T-cell (primary cell): Measurements from ENCODE around the gene OBI1. TPM values are rescaled to one million over a fixed set of nuclear protein-coding genes. Genes with fewer than 3 reads are reported as not detected.

Experiments used
- ATAC-seq, 4 experiments: fragments of 200-7000 bp in 3 of 4; fragments of 150-1000 bp in 1 of 4; cut with Tn5 transposase; replicated peaks in 1 of 4; 1 replicate in 3 of 4; 2 replicates in 1 of 4; pipeline ENCODE4 v1.10.0; 2021; ENCODE audit warnings: moderate library complexity in 3 of 4, mild to moderate bottlenecking in 2 of 4, moderate number of reproducible peaks in 1 of 4
- CTCF ChIA-PET, 2 donors: fragments of 300-600 bp; sonication (Branson Sonifier 250); formaldehyde crosslinking; loops; one replicate each; lab custom pipeline; 2022; ENCODE audit warnings: antibody characterized with exemption in 2 of 2; lab: Charles Lee
- POLR2A ChIA-PET, 2 donors: fragments of 300-600 bp; sonication (Branson Sonifier 250); formaldehyde crosslinking; loops; one replicate each; lab custom pipeline; 2022; ENCODE audit warnings: antibody characterized with exemption in 2 of 2; lab: Charles Lee
- DNase-seq, 35 experiments: peaks; one replicate each; pipeline versions ENCODE4 v3.0.0 to v3.0.0-alpha.2; 2013 to 2023
- H3K27ac ChIP-seq: one replicate; pipeline ENCODE4 v1.5.1; 2013; ENCODE audit warnings: low read length
- H3K27me3 ChIP-seq, 2 experiments: replicated peaks in 1 of 2; 1 replicate in 1 of 2; 2 replicates in 1 of 2; pipeline versions ENCODE4 v1.6.1 to v1.7.0; 2013; ENCODE audit warnings: low read length in 1 of 2, mixed read lengths in 1 of 2; ENCODE audit not compliant: control insufficient read depth in 2 of 2, insufficient read depth in 2 of 2; ENCODE audit errors: extremely low read depth in 1 of 2
- H3K36me3 ChIP-seq, 2 donors: 1 replicate in 1 of 2; 2 replicates in 1 of 2; pipeline versions ENCODE4 v1.6.1 to v1.7.0; 2013; ENCODE audit warnings: low read length in 1 of 2; ENCODE audit not compliant: control insufficient read depth in 2 of 2, insufficient read depth in 1 of 2; ENCODE audit errors: extremely low read depth in 1 of 2
- H3K4me1 ChIP-seq, 2 experiments: 1 replicate in 1 of 2; 2 replicates in 1 of 2; pipeline versions ENCODE4 v1.6.1 to v1.7.0; 2013; ENCODE audit warnings: low read length in 2 of 2, mixed read lengths in 1 of 2; ENCODE audit not compliant: insufficient read depth in 2 of 2, control insufficient read depth in 1 of 2; ENCODE audit errors: extremely low read depth in 1 of 2
- H3K4me3 ChIP-seq, 2 donors: 1 replicate in 1 of 2; 2 replicates in 1 of 2; pipeline versions ENCODE4 v1.5.1 to v1.7.0; 2013; ENCODE audit warnings: mild to moderate bottlenecking in 2 of 2, low read length in 1 of 2, moderate library complexity in 1 of 2; ENCODE audit not compliant: control insufficient read depth in 1 of 2; ENCODE audit errors: extremely low read depth in 1 of 2
- H3K9me3 ChIP-seq: 2 replicates; pipeline ENCODE4 v1.7.0; 2013
- H3K27ac Mint-ChIP-seq, 2 donors: one replicate each; pipeline ENCODE4 v1.8.0; 2020 to 2021; ENCODE audit warnings: mild to moderate bottlenecking in 2 of 2, mixed read lengths in 2 of 2
- H3K27me3 Mint-ChIP-seq, 2 donors: one replicate each; pipeline ENCODE4 v1.8.0; 2021 to 2022; ENCODE audit warnings: mixed read lengths in 2 of 2
- H3K36me3 Mint-ChIP-seq: one replicate; pipeline ENCODE4 v1.8.0; 2021; ENCODE audit warnings: mixed read lengths
- H3K4me1 Mint-ChIP-seq, 3 donors: one replicate each; pipeline ENCODE4 v1.8.0; 2020 to 2022; ENCODE audit warnings: mixed read lengths in 3 of 3, mild to moderate bottlenecking in 1 of 3
- H3K4me3 Mint-ChIP-seq, 3 donors: one replicate each; pipeline ENCODE4 v1.8.0; 2020 to 2022; ENCODE audit warnings: mild to moderate bottlenecking in 3 of 3, mixed read lengths in 3 of 3, moderate library complexity in 3 of 3
- H3K9me3 Mint-ChIP-seq, 3 donors: one replicate each; pipeline ENCODE4 v1.8.0; 2020 to 2022; ENCODE audit warnings: mixed read lengths in 3 of 3
- WGBS: methylation state at CpG from one replicate; pipeline ENCODE4 v1.1.5; 2013; ENCODE audit warnings: missing lambda C conversion rate; ENCODE audit not compliant: insufficient coverage; 5-methylcytosine and 5-hydroxymethylcytosine counted together
- total RNA-seq, 35 experiments: library from RNA in 6 of 35; stranded (reverse) in 6 of 35; fragments of 120-200 nt in 1 of 35; gene quantifications; one replicate each; pipeline versions ENCODE4 v1.2.1 to v1.2.4 and lab custom pipeline; 2013 to 2026

Gene OBI1
- total RNA-seq, 5 donors from 2014 or later (not counting 1 experiment from before 2014, with no cell fraction given) = 4.8 to 14.3 (median 12.3) TPM

GRCh38 chr13:78608252-78608687, 50.7 kb downstream of the OBI1 start:
- peak overlapping the region; percentile 0 to 69 for H3K4me3 ChIP-seq
- Mint-ChIP-seq H3K27me3 (peaks cover 67 to 71% of the 10 kb centered on the region in 2 donors), H3K4me3 (peak overlapping the region; percentile 64 to 79 (median 67)), H3K9me3 (no peaks in the 10 kb centered on the region), H3K27ac (peak overlapping the region in 1 of 2 donors; percentile 46), H3K4me1 (peaks cover 41 to 51% (median 47%) of the 10 kb centered on the region in 3 donors), H3K36me3 (no peaks in the 10 kb centered on the region)
- CTCF ChIA-PET = interaction anchor here in 1 of 2 donors (0.6 to 0.9 kb wide), 2 partner anchors 16 to 35 kb away, joined by 3 read pairs; no protein-coding TSS in a partner anchor
- H3K9me3 ChIP-seq = no peaks in the 10 kb centered on the region
- H3K4me1 ChIP-seq = peaks cover 10 to 41% of the 10 kb centered on the region in 2 experiments
- no peak overlapping the region for H3K27ac ChIP-seq
- H3K27me3 ChIP-seq = peaks cover 44 to 64% of the 10 kb centered on the region in 2 experiments
- ATAC-seq (peak in 1 of 4 experiments; percentile 11), DNase-seq (no peak)
- whole genome bisulfite sequencing = 12% methylated on average over 11 of the region's 15 CpGs
- POLR2A ChIA-PET = no interaction called here
- no peaks in the 10 kb centered on the region for H3K36me3 ChIP-seq

- H3K4me1 Mint-ChIP-seq = peaks cover 44 to 54% (median 51%) of the 10 kb centered on the region in 3 donors
- CTCF ChIA-PET = interaction anchor here in 1 of 2 donors (0.6 to 0.9 kb wide), 2 partner anchors 15 to 36 kb away, joined by 3 read pairs; no protein-coding TSS in a partner anchor
- peaks cover 13 to 46% of the 10 kb centered on the region in 2 experiments for H3K4me1 ChIP-seq
- H3K36me3 ChIP-seq = no peaks in the 10 kb centered on the region
- peak overlapping the region in 1 of 3 donors; percentile 79 for H3K4me3 Mint-ChIP-seq
- WGBS = 10% methylated on average over 31 of the region's 42 CpGs
- peaks cover 70 to 74% of the 10 kb centered on the region in 2 donors for H3K27me3 Mint-ChIP-seq
- no peak overlapping the region for H3K27ac ChIP-seq
- H3K27ac Mint-ChIP-seq = peak overlapping the region in 1 of 2 donors; percentile 46
- no peaks in the 10 kb centered on the region for H3K36me3 Mint-ChIP-seq
- DNase-seq (no peak), ATAC-seq (no peak)
- H3K27me3 ChIP-seq = peaks cover 44 to 69% of the 10 kb centered on the region in 2 experiments
- POLR2A ChIA-PET = interaction anchor here in 1 of 2 donors (0.5 kb wide), 1 partner anchor 788 kb away, joined by 4 read pairs; no protein-coding TSS in a partner anchor
- H3K9me3 ChIP-seq = no peaks in the 10 kb centered on the region
- no peaks in the 10 kb centered on the region for H3K9me3 Mint-ChIP-seq
- H3K4me3 ChIP-seq = peak overlapping the region in 1 of 2 donors; percentile 33
These were observed 51.3 kb downstream of the OBI1 start for GRCh38 chr13:78607409-78608251.

DNA sequence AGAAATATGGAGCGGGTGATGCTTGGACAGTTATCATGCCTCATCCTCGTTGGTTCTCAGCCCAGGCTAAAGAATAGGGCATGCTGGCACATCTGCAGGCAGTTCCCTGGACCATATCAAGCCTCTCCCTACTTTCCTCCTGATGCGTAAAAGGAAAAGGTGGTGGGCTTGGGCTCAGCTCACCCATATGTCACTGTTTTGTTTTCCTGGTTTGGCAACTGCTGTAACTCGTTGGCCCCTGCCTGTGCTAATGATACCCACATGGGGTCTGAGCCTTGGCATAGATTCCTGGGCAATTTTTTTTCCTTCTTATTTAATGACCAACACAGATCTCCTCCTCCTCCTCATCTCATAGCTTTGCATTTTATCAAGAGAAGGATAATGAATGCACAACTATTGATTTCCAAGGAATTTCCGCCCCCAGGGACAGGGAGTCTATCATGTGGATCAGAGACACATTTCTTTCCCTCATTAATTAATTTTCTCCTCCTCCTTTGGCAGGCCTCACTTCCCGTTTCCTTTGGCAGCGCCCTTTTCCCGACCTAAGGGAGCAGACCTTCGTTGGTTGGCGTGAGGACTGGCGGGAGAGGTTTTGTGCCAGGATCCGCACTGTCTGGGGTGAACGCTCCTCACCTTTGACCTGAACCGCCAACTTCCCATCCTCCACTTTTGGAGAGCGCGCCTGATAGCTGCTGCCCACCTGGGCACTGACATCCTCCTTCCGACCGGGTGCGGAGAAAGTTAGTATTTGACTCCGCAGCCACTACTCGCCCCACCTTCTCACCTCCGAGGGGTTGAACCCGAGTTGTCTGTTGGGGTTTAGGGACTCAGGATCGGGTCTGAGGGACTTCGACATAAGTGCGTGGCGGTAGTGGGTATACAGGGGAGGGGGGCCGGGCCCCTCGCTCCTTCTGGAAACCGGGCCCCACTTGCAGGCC, 52.2 kb downstream of the OBI1 start:
- POLR2A ChIA-PET = interaction anchor here in 1 of 2 donors (0.5 kb wide), 1 partner anchor 789 kb away, joined by 4 read pairs; no protein-coding TSS in a partner anchor
- H3K9me3 ChIP-seq = no peaks in the 10 kb centered on the region

DNA sequence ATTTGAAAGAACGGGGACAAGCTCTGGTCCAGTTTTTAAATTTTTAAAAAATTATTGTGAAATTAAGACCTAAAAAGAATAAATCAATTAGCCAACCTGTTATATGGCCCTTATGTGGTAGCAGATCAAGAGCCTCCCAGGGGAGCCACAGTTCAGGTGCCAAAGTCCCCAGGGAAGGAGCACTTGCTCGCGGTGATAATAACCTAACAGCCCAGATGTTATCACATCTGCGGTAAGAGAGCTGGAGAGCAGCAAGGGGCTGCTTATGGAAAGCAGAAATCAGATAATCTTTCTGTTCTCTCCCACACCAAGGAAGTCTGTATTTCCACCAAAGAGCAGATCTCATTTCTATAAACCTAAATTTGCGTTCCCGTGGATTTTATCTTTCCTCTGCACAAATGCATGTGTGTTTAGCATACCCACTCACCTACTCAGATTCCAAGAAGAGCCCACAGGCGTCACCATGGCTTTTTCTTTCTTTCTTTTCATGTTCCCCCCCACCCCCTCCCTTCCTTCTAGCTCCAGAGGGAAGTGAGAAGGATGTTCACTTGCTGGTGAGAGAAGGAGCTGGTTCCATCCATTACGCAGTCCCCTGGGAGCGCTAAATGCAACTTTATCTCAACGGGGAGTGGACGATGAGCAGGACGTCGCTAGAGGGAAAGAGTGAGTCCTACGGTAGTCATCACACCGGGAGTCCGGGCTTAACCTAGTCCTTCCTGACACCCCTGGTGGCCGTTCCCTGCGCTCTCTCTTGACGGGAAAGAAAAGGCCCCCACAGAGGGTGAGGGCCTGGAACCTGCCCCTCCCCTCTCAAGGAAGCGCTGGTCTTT, 54.0 kb downstream of the OBI1 start:
- CTCF ChIA-PET = interaction anchor here in 1 of 2 donors (0.6 to 0.7 kb wide), 3 partner anchors 26 to 797 kb away, joined by 3 to 13 read pairs (median 3); no protein-coding TSS in a partner anchor
- Histone ChIP-seq H3K9me3 (no peaks in the 10 kb centered on the region), H3K36me3 (no peaks in the 10 kb centered on the region), H3K4me1 (peaks cover 22 to 65% of the 10 kb centered on the region in 2 experiments), H3K4me3 (no peak overlapping the region), H3K27me3 (peaks cover 47 to 90% of the 10 kb centered on the region in 2 experiments), H3K27ac (no peak overlapping the region)
- ATAC-seq (no peak), DNase-seq (no peak)
- Mint-ChIP-seq H3K4me3 (no peak overlapping the region), H3K9me3 (no peaks in the 10 kb centered on the region), H3K27ac (no peak overlapping the region), H3K36me3 (no peaks in the 10 kb centered on the region), H3K4me1 (peaks cover 50 to 68% (median 54%) of the 10 kb centered on the region in 3 donors), H3K27me3 (peaks cover 78 to 88% of the 10 kb centered on the region in 2 donors)
- 3% methylated on average over 7 of the region's 20 CpGs for WGBS
- POLR2A ChIA-PET = interaction anchor here (0.6 to 0.7 kb wide), 2 partner anchors 11 to 16 kb away, joined by 3 to 8 read pairs; no protein-coding TSS in a partner anchor

More for the DNA sequence above, 52.2 kb downstream of the OBI1 start:
- H3K36me3 ChIP-seq = no peaks in the 10 kb centered on the region
- Mint-ChIP-seq H3K36me3 (no peaks in the 10 kb centered on the region), H3K4me1 (peaks cover 49 to 59% (median 56%) of the 10 kb centered on the region in 3 donors), H3K4me3 (peak overlapping the region in 1 of 3 donors; percentile 79), H3K27ac (peak overlapping the region in 1 of 2 donors; percentile 23), H3K27me3 (peaks cover 74 to 79% of the 10 kb centered on the region in 2 donors), H3K9me3 (no peaks in the 10 kb centered on the region)
- no peak for DNase-seq
- H3K4me3 ChIP-seq = peak overlapping the region in 1 of 2 donors; percentile 10
- WGBS = 22% methylated on average over 14 of the region's 30 CpGs
- peaks cover 47 to 74% of the 10 kb centered on the region in 2 experiments for H3K27me3 ChIP-seq
- peaks cover 16 to 52% of the 10 kb centered on the region in 2 experiments for H3K4me1 ChIP-seq
- CTCF ChIA-PET = interaction anchor here in 1 of 2 donors (0.9 kb wide), 1 partner anchor 14 kb away, joined by 3 read pairs; no protein-coding TSS in a partner anchor
- no peak for ATAC-seq
- no peak overlapping the region for H3K27ac ChIP-seq

DNA sequence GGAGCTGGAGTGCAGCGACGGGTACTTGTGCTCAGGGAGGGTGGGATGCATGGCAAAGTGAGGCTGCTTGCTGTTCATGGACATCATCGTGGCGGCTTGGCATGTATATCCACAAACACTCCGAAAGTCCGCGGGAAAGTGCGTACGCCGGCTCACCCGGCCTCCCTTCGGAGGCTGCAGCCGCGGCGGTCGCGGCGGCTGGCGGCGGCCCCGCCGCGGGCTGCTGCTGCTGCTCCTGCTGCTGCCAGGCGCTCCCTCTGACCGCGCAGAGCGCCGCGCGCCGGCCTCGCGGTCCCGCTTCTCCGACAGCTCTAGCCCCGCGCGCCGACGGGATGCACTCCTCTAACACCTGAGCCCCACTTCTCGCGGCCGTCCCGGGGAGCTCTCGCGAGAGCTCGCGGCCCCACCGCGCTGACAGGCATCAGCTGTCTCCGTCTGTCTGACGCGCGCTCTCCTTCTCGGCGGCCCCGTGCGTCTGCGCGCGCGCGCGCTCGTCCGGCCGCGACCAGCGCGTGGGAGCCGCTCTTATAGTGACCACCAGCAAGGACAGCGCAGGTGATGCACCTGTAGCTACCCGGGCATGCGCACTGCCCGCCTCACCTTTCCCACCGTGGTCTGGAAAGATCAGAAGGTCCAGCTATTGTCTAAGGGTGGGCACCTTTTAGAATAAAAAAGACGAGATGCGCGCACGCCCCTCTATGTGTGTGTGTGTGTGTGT, 55.6 kb downstream of the OBI1 start, which contains the start of gene POU4F1:
POU4F1 (minus strand) TSS at position 313 of the 718 bp plus-strand sequence; CDS start at position 87, 226 bp downstream.
- peak in 32 of 35 experiments; percentile 22 to 66 (median 47) for DNase-seq
- Mint-ChIP-seq H3K36me3 (no peaks in the 10 kb centered on the region), H3K27me3 (peaks cover 82 to 90% of the 10 kb centered on the region in 2 donors), H3K4me3 (peak within 1 kb of the TSS; percentile 75 to 81 (median 80)), H3K4me1 (peaks cover 37 to 60% (median 41%) of the 10 kb centered on the region in 3 donors), H3K27ac (peak within 1 kb of the TSS in 1 of 2 donors; percentile 66), H3K9me3 (peaks cover 0 to 4% (median 0%) of the 10 kb centered on the region in 3 donors)
- peak; percentile 60 to 79 (median 70) for ATAC-seq
- H3K4me3 ChIP-seq = peak within 1 kb of the TSS; percentile 33 to 80
- peaks cover 17 to 51% of the 10 kb centered on the region in 2 experiments for H3K4me1 ChIP-seq
- peaks cover 45 to 76% of the 10 kb centered on the region in 2 experiments for H3K27me3 ChIP-seq
- no peak within 1 kb of the TSS for H3K27ac ChIP-seq
- no peaks in the 10 kb centered on the region for H3K36me3 ChIP-seq
- no peaks in the 10 kb centered on the region for H3K9me3 ChIP-seq
- CTCF ChIA-PET = no interaction called here
- POLR2A ChIA-PET = no interaction called here
- WGBS = 3% methylated on average over 71 of the region's 80 CpGs
